GM18526 (cell line): ENCODE data around the gene GALNT14.

Experiments used
- POLR2A ChIP-seq: IDR thresholded peaks from 3 replicates; pipeline ENCODE4 v1.6.1; 2011; ENCODE audit not compliant: insufficient read length; ENCODE audit errors: extremely low read depth

GALNT14 gene

DNA sequence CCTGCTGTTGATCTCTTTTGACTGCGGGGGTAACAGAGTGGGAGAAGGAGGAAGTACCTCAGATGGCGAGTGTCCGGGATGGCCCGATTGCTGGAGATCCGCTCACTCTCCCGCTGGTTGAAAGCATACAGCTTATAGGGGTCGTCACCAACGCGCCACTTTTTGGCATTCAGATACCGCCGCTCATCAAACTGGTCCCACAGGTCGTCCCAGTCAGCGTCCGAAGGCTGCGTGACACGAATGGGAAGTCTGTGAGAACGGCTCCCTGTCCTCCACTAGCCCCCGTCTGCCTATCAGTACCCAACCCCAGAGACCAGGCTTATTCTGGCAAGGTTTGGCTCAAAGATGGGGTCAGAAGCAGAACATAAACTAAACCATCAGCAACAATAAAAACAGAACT, 145.5 kb downstream of the GALNT14 start:
- no peak for TF ChIP-seq POLR2A

GRCh38 chr2:30990671-30991070, 147.6 kb downstream of the GALNT14 start:
- TF ChIP-seq POLR2A = no peak

DNA sequence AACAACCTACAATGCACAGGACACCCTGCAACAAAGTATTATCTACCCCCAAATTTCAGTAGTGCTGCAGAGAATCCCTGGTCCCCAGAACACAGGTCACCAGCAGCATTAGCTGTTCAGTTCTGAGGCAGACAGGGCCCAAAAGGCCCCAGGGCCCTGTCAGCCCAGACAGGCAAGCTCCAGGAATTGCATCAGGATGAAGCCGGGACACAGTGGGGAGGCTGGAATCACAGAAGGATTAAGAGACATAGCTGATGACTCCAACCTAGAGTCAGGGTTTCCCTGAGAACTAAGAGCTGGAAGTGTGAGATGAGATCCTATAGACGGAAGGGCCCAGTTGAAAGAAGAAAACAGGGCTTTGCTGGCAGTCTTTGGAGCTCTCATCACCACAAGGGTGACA, 148.1 kb downstream of the GALNT14 start:
- TF ChIP-seq POLR2A = no peak

DNA sequence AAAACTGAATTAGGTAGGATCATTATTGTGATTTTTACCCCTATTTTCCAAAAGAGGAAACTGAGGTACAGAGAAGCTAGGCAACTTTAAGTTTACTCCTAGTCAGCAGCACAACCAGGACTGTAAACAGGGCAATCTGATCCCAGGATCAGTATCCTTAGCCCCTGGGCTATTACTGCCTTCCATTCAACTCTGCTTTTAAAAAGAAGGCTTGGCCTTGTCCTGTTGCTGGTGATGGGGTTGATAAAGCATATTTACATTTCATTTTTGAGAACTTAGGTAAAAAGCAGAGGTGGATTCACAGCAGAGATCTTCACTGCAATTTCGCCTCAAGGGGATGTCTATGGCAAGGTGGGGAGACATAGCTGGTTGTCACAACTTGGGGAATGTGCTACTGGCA, 148.5 kb downstream of the GALNT14 start:
- no peak for TF ChIP-seq POLR2A

GRCh38 chr2:30987566-30987965, 150.7 kb downstream of the GALNT14 start:
- no peak for TF ChIP-seq POLR2A

DNA sequence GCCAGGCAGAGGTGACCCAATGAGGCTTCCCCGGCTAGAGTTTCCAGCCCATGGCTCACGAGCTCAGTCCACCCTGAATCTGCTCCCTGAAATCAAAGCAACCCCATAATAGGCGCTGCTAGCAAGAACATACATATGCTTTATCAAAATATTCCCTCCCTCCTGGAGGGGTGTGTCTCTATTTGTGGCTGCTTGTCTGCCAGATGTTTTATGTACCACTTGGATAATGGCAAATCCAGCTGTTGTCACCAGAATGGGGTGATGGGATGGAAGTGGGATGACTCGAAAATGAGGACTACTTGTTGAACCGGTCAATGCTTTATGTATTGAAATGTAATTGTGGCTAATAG, 152.0 kb downstream of the GALNT14 start:
- TF ChIP-seq POLR2A = no peak

DNA sequence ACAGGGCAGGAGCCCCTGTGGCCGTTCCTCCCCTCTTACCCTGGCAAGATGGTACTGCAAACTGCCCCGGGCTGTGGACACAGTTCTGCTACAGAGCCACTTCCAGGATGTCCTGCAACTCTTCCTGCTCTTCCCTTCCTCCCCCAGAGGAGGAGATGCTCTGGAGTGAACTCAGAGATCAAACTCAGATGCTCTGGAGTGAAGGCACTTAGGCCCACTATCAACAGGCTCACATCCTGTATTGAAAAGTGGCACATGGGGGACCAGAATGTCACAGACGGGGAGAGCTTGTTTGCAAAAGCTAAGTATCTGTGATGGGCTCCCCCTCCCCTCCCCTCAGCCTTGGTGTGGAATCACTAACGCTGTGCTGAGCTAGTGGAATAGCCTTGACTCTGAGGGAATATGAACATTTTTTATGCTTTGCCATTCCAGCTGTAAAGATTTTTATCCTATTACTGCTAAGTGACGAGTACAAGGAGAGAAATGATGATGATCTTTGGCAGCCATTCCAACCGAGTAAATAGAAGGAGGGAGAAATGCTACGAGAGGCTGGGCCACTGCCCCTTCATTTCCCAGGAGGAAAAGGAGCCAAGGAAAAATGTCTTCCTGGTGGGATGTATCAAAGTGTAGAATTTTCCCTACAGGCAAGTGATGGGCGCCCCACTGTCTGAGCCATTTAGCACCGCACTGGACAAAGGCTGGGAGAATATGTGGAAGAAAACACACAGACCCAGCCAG, 152.6 kb downstream of the GALNT14 start:
- no peak for TF ChIP-seq POLR2A

DNA sequence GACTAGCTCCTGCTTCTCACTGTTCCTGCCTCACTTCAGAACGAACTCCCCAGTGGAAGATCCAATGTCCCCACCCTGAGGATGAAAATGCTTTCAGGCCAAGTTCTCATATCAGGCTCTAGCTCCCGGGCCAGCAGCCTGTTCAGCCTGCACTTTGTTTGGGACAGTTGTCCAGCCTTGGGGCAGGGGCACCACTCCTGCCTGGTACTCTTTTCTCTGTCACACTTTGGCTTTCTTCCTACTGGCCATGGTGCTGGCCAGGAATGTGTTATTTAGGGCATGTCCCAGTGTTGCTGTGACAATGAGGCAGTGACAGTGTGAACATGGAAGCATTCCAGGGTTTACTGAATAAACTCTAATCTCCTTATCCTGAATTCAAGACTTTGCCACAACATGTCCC, 154.1 kb downstream of the GALNT14 start:
- no peak for TF ChIP-seq POLR2A

- no peak for TF ChIP-seq POLR2A
Observed at GRCh38 chr2:30981510-30981909, 156.7 kb downstream of the GALNT14 start.

GRCh38 chr2:30981096-30981495, 157.1 kb downstream of the GALNT14 start:
- TF ChIP-seq POLR2A = no peak

GRCh38 chr2:30979822-30980245, 158.4 kb downstream of the GALNT14 start:
- TF ChIP-seq POLR2A = no peak

GRCh38 chr2:30978854-30979253, 159.4 kb downstream of the GALNT14 start:
- no peak for TF ChIP-seq POLR2A

- no peak for TF ChIP-seq POLR2A
Observed at GRCh38 chr2:30978044-30978443, 160.2 kb downstream of the GALNT14 start.

- no peak for TF ChIP-seq POLR2A
Observed at GRCh38 chr2:30975156-30975555, 163.1 kb downstream of the GALNT14 start.

- no peak for TF ChIP-seq POLR2A
Observed at GRCh38 chr2:30974554-30974953, 163.7 kb downstream of the GALNT14 start.

DNA sequence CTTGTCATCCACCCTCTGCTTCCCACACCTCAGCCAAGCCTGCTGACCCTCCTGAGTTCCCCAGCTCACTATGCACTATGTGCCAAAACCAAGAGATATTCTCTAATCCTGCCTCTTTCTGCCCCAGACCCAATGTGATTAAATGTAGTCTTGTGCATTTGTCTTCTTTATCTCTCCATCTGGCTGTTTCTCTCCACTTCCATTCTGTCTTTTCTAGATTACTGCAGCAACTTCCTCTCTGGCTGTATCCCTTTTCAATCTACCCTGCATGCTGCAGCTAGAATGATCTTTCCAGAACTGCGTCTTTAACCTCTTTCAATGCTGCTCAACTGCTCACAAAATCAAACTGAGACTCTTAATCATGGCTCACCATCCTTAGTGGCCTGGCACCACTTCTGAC, 164.1 kb downstream of the GALNT14 start:
- no peak for TF ChIP-seq POLR2A

DNA sequence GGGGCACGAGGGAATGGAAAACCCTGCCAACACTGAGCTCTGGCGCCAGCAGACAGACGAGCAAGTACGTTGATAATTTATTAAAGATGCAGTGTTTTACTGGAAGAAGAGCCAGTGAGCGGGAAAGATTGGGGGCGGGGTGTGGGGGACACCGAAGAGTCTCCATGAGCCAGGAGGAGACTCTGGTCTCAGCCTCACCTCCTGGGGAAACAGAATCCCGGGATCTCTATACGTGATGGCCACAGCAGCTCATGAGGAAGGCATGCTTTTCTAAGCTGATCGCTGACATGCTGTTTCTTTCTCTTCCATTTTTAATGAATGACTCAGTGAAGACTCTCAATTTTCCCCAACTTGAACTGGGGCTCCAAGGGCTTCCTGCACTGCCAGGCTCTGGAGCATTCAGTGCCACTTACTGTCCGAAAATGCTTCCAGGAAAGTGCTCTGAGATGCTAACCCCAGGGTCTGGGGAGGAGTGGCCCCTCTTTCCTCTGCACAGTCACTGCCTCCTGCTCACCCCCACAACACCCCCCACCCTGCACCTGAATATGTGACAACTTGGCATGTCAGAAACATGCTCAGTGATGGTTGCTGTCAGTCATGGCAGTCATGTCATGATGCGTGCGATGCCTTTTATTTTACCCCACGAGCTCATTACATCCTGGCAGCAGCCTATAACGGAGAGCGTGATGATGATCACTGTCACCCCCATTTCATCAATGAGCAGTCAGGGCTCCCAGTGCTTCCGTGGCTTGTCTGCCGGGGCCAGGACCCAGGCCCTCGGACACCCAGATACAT, 166.8 kb downstream of the GALNT14 start:
- TF ChIP-seq POLR2A = no peak

DNA sequence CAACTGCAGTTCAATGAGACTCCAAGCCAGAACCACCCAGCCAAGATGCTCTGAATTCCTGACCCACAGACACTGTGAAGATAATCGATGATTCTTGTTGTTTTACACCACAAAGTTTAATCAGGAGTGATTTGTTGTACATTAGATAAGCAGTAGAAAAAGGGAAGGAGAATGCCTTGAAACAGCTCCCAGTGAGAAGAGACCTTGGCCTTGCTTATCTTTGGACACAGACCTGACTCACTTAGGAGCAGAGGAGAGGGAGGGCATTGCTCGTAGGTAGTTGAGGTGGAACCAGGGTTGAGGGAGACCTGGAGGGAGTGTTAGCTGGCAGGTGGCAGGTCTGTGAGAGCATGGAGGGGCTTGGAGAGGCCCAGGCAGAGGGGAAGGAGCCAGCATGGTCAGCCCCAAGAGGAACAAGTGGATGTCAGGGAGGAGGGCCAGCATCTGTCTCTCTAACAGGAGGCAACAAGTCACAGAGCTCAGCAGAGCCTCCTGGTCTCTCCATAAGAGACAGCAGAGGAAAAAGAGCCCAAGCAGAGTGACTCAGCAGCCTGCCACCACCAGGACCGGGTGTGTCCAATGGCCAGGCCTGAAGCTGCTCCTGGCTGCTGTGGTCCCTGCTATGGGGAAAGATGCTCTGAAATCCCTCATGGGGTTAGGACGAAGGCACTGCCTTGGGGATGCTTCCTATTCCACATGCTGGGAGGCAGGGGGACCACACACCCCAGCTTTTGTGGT, 169.4 kb downstream of the GALNT14 start:
- no peak for TF ChIP-seq POLR2A
